GM12801 (cell line): ENCODE measurements around the gene DCDC2B.

Experiments
- TF ChIP-seq, protein P1 (sequence below): IDR thresholded peaks from one replicate; pipeline ENCODE4 v1.5.1; 2011; ENCODE audit warnings: control low read depth; ENCODE audit not compliant: insufficient read length; ENCODE audit errors: extremely low read depth

The DCDC2B gene

DNA sequence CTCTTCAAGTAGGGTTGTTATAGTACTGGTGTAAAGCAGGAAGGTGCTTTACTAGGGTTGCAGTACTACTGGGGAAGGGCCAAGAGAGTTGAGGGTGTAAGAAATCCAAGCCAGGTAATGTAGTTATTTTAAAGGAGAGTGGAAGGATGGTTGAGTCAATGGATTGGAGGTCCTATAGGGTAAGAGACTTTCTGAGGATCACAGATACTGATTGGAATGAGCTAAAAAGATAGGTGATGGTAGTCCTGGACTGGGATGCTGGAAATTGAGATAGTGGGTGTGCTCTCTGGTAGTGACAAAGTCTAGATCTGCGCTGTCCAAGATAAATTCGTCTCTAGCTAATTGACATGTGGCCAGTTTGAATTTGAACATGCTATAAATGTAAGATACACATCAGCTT is 22.4 kb upstream of the DCDC2B start:
- TF ChIP-seq, protein P1, sequence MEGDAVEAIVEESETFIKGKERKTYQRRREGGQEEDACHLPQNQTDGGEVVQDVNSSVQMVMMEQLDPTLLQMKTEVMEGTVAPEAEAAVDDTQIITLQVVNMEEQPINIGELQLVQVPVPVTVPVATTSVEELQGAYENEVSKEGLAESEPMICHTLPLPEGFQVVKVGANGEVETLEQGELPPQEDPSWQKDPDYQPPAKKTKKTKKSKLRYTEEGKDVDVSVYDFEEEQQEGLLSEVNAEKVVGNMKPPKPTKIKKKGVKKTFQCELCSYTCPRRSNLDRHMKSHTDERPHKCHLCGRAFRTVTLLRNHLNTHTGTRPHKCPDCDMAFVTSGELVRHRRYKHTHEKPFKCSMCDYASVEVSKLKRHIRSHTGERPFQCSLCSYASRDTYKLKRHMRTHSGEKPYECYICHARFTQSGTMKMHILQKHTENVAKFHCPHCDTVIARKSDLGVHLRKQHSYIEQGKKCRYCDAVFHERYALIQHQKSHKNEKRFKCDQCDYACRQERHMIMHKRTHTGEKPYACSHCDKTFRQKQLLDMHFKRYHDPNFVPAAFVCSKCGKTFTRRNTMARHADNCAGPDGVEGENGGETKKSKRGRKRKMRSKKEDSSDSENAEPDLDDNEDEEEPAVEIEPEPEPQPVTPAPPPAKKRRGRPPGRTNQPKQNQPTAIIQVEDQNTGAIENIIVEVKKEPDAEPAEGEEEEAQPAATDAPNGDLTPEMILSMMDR: no peak

- TF ChIP-seq, protein P1: no peak
Measured at GRCh38 chr1:32187850-32188249, 21.0 kb upstream of the DCDC2B start.

- TF ChIP-seq, protein P1: no peak
Measured at GRCh38 chr1:32192220-32192948, 16.5 kb upstream of the DCDC2B start.

GRCh38 chr1:32194984-32195383 is 13.9 kb upstream of the DCDC2B start:
- TF ChIP-seq, protein P1: no peak

- TF ChIP-seq, protein P1: no peak
Measured at GRCh38 chr1:32195531-32195930, 13.4 kb upstream of the DCDC2B start.

GRCh38 chr1:32195972-32196823 is 12.7 kb upstream of the DCDC2B start:
- TF ChIP-seq, protein P1: no peak

GRCh38 chr1:32197074-32197473 is 11.8 kb upstream of the DCDC2B start:
- TF ChIP-seq, protein P1: no peak
